ELF-1 (cell line): ENCODE results near the gene ABCC11.
A peak's percentile ranks its signal among the peaks of the same experiment; 100 is the strongest.

Experiments
- DNase-seq: peaks from one replicate; pipeline ENCODE4 v3.0.0-alpha.2; 2016; ENCODE audit warnings: low read depth, low spot score

Gene ABCC11

DNA sequence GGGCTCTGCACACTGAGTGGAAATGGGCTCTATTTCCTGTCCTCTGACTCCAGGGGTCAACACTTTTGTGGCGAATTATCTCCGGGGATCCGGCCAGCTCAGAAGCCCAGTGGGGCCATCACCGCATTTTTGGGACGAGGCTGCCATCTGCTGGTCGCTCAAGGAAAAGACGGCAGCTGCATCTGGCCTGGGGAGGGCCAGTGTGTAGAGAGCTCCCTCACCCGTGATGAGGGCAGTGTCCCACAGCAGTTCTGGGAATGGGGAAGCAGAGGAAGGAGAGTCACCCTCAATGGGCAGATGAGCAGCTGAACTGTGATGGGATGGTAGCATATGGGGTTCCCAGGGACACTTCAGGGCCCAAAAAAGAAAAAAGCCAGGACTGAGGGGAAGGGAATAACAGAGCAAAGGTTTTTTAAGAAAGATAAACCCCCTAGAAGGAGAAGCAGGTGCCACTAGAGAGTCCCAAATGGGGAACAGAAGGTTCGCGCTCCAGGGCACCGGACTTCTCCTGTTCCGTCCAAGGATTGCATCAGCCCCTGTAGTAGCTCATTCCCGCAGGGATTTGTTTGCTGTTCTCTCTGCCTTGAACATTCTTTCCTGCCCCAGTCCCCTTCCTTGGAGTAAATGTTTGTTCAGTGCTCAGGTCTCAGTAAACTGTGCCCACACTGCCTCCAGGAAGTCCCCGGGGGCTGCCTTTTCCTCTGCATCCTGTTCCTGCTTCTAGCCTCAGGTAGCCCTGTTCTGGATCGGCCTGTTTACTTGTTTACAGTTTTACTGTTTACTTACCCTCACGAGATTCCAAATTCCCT is 82.2 kb downstream of the ABCC11 start:
- peak; percentile 92 for DNase-seq

DNA sequence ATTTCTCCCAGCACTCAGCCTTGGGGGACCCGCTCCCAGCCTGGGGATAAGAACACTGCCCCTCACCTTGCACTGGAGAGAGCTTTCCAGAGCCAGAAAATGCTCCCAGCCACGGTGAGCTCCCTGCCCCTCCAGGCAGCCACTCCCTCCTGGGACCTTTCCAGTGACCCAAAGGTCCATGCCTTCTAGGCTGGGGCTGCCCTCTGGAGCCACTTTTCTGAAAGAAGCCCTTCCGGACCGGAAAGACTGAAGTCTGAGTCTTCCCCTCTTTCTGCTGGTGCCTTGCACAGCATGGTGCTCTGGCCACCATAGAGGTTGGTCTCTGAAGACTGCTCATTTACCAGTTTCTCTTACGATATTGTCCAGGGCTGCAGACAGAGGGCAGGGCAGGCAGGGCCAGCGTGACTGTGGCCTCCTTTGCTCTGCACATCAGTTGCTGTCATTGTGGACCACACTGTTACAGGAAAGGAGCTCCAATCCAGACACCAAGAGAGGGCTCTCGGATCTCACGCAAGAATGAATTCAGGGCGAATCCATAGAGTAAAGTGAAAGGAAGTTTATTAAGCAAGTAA is 84.4 kb downstream of the ABCC11 start:
- no peak for DNase-seq

GRCh38 chr16:48161906-48162305 is 85.4 kb downstream of the ABCC11 start:
- no peak for DNase-seq

DNA sequence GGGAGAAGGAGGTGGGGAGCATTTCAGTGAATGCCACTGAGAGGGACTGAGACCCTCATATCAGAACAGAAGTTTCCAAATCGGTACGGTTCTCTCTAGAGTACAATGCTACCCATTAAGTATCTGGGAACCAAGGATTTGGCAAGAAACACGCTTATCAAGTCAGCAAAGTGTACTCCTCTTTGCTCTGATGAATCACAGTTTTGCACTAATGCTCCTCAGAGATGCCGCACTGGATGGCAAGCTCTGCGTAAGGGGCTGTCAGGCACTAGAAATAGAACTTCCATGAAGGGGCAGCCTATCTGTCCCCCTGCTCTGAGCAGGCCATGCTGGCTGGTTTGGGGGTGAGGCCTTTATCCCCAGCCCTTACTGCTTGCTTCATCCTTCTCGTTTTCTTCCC is 86.8 kb downstream of the ABCC11 start:
- no peak for DNase-seq

- DNase-seq: no peak
Observed at GRCh38 chr16:48158296-48158695, 89.0 kb downstream of the ABCC11 start.

DNA sequence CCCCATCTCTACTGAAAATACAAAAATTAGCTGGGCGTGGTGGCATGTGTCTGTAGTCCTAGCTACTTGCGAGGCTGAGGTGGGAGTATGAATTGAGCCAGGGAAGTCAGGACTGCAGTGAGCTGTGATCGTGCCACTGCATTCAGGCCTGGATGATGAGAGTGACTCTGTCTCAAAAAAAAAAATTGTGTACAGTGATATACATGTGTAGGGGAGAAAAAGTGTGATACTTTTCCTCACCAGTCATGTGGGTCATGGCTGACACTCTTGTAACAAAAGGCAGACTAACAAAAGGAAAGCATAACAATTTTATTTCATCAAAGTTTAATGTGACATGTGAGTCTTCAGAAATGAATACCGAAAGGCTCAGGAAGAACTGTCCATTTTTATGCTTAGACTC is 89.5 kb downstream of the ABCC11 start:
- DNase-seq: no peak

GRCh38 chr16:48157302-48157701 is 90.0 kb downstream of the ABCC11 start:
- DNase-seq: no peak

GRCh38 chr16:48156790-48157209 is 90.5 kb downstream of the ABCC11 start:
- peak; percentile 87 for DNase-seq

DNA sequence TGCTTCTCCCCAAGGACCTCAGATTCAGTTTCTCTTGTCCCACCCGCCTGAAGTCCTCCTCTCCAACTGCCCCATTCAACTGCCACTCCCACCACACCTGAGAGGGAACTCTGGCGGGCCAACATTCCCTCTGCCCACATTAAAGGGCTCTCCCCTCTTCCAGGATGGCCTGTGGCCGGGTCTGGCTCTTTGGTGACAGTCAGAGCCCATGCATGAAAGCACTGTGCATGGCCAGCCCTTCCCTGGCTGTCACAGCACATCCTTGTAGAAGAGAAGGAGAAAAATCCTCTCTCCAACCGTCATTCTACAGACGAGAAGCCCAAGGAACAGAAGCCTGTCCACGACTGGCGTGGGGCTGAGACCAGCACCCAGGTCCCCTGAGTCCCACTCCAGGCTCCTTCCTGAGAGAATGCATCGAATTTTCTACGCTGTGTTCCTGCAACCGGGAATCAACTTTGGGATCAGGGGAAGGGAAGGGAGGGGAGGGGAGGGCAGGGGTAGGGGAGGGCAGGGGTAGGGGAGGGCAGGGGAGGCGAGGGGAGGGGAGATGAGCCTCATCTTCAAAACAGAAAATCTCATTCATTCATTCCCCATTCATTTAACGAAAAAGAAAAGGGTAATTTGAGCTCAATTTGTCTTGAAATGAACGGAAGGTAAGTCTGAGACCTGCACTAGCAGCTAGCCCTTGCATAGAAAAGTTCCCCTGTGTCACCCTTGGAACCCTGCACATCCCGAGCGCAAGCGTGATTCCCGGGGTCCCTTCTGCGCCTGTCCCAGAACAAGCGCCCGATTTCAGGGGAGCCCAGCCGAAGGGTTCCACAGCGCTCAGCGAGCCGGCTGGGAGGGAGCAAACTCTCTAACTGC is 91.2 kb downstream of the ABCC11 start, which contains the start of gene ABCC12:
Gene ABCC12, minus strand, starts transcription at position 68 of the 864 bp plus-strand sequence. CDS start 9,569 bp downstream, outside the sequence.
- no peak for DNase-seq

DNA sequence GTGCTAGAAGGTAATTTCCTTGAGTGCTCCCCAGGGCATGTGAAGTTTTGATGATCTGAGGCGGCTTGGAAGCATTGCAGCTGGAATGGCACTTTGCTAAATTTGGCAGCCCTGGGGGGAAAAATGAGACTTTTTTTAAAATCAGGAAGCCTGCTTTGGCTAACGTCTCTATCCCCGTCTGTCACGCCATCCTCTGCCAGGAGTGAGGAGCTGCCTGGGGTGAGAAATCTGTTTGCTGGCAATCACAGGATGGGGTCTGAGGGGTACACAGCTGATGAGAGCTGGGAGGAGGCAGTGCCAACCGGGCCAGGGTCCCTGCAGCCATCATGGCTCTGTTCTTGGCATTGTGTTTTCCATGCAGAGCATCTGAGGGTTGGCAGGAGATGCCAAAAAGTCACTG is 93.6 kb downstream of the ABCC11 start:
- DNase-seq: no peak

- DNase-seq: no peak
Observed at GRCh38 chr16:48152226-48152625, 95.1 kb downstream of the ABCC11 start.

- no peak for DNase-seq
Observed at GRCh38 chr16:48150707-48151106, 96.6 kb downstream of the ABCC11 start.

GRCh38 chr16:48146710-48147109 is 100.6 kb downstream of the ABCC11 start:
- no peak for DNase-seq

- no peak for DNase-seq
Observed at GRCh38 chr16:48146131-48146530, 101.2 kb downstream of the ABCC11 start.

DNA sequence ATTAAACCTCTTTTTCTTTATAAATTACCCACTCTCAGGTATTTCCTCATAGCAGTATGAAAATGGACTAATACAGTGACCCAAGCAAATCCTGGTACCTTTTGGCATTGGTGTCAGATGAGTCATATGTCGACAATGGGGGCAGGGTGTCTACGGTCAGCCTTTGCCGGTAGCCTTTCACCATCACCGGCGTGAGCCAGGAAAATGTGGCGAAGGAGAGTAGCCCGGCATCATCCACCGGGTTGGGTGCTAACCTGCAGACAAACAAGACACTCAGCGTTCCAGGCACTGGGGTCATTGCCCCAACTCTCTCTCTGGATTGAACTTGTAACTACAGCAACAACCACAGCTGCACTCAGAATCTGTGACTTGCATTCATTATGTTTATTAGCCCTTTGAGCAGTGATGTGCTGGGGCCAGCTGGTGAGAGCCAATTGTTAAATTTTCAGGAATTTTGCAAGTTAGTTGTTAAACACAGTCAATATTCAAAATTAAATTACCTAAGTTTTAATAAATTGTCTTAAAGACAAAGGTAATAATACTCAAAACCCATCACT is 103.4 kb downstream of the ABCC11 start:
- no peak for DNase-seq

GRCh38 chr16:48140821-48141220 is 106.5 kb downstream of the ABCC11 start:
- no peak for DNase-seq

- DNase-seq: no peak
Observed at GRCh38 chr16:48139517-48139916, 107.8 kb downstream of the ABCC11 start.

GRCh38 chr16:48138543-48138942 is 108.8 kb downstream of the ABCC11 start:
- DNase-seq: peak; percentile 21

DNA sequence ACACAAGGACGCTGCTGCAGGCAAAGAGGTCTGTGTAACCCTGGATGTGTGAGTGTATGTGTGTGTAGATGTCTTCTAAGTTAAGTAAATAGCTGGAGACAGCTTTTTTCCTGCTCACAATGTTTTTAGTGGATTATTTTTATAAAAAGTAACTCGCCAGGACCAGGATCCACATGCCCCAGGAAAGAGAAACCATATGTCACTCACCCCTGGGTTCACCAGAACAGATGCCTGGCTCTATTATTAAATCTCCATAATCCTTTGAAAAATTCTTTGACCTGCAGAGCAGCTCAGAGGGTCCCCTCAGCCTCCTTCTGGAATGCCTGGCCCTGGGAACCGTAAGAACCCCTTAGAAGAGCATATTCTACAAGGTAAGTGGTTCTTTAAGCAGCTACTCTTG is 109.5 kb downstream of the ABCC11 start:
- no peak for DNase-seq

- no peak for DNase-seq
Observed at GRCh38 chr16:48136547-48137360, 110.6 kb downstream of the ABCC11 start.
